Muscle layer of duodenum (tissue), 2 donors: ENCODE measurements around the gene PHLPP1.
A peak's percentile ranks its signal among the peaks of the same experiment; 100 is the strongest.

ENCODE experiments used
- H3K27ac ChIP-seq: one replicate; pipeline ENCODE4 v1.7.0; 2013; ENCODE audit warnings: mild to moderate bottlenecking, low read length
- H3K27me3 ChIP-seq: one replicate; pipeline ENCODE4 v1.7.0; 2013; ENCODE audit warnings: low read depth, mild to moderate bottlenecking, control low read depth, low read length
- H3K36me3 ChIP-seq, 2 donors: one replicate each; pipeline ENCODE4 v1.7.0; 2013; ENCODE audit warnings: low read length in 2 of 2, control low read depth in 1 of 2, mild to moderate bottlenecking in 1 of 2; ENCODE audit not compliant: insufficient read depth in 2 of 2, control insufficient read depth in 1 of 2
- H3K4me1 ChIP-seq, 2 donors: one replicate each; pipeline ENCODE4 v1.7.0; 2013; ENCODE audit warnings: low read length in 2 of 2, mild to moderate bottlenecking in 2 of 2, control low read depth in 1 of 2, moderate library complexity in 1 of 2; ENCODE audit not compliant: insufficient read depth in 2 of 2, control insufficient read depth in 1 of 2
- H3K4me3 ChIP-seq, 2 donors: one replicate each; pipeline ENCODE4 v1.7.0; 2013; ENCODE audit warnings: low read length in 2 of 2, low read depth in 1 of 2, mild to moderate bottlenecking in 1 of 2
- H3K9me3 ChIP-seq, 2 donors: one replicate each; pipeline ENCODE4 v1.7.0; 2013; ENCODE audit warnings: low read length in 2 of 2, control low read depth in 1 of 2, mild to moderate bottlenecking in 1 of 2; ENCODE audit not compliant: control insufficient read depth in 1 of 2
- donor health status: healthy.

The PHLPP1 gene

DNA sequence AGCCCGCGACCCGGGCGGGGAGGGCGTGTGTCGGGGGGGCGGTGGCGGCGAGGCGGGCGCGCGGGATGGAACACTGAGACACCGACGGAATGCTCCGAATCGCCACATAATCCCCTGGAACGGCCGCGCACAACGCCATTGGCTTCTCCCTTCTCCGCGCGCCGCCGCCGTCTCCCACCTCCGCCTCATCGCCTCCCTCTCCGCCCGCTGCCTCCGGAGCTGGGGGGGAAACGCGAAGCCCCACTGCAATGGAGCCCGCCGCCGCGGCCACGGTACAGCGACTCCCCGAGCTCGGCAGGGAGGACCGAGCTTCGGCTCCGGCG, at the start of gene PHLPP1:
PHLPP1 (plus strand) TSS at position 106 of the 323 bp plus-strand sequence; CDS start at position 249, 143 bp downstream.
- H3K27ac ChIP-seq = peak within 1 kb of the TSS; percentile 77
- H3K36me3 ChIP-seq = no peaks in the 10 kb centered on the region
- peaks cover 4 to 29% of the 10 kb centered on the region in 2 donors for H3K4me1 ChIP-seq

DNA sequence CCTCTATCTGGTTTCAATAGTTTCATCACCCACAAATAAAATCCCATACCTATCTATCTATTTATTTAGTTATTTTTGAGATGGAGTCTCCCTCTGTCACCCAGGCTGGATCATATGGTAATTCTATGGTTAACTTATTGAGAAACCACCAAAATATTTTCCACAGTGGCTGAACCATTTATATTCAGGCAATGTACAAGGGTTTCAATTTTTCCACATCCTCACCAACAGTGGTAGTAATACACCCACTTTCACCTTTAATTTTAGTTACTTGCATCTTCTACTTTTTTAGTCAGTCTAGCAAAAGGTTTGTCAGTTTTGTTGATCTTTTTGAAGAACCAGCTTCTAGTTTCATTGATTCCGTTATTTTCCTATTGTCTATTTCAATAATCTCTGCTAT, 46.1 kb upstream of the PHLPP1 start:
- H3K36me3 ChIP-seq = no peaks in the 10 kb centered on the region

More for the DNA sequence above, at the start of gene PHLPP1:
- Histone ChIP-seq H3K27me3 (no peaks in the 10 kb centered on the region), H3K9me3 (no peaks in the 10 kb centered on the region), H3K4me3 (peak within 1 kb of the TSS; percentile 47 to 82)

DNA sequence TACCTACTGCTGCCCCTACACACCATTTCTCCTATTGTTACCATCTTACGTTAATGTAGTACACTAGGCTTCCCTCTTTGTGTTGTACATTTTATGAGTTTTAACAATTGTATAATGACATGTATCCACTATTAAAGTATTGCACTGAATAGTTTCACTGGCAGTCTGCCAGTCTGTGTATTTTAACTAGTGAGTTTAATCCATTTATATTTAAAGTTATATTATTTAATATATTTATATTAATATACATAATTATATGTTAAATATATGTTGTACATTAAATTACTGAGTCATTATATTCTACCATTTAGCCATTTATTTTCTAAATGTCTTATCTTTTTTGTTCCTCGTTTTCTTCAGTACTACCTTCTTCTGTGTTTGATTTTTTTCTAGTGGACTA, 44.8 kb upstream of the PHLPP1 start:
- H3K4me3 ChIP-seq = no peak overlapping the region
- H3K27me3 ChIP-seq = no peaks in the 10 kb centered on the region
- H3K4me1 ChIP-seq = no peaks in the 10 kb centered on the region
- peaks cover 0 to 9% of the 10 kb centered on the region in 2 donors for H3K9me3 ChIP-seq
- H3K36me3 ChIP-seq = no peaks in the 10 kb centered on the region
- H3K27ac ChIP-seq = no peak overlapping the region

More for the DNA sequence above, 46.1 kb upstream of the PHLPP1 start:
- H3K27me3 ChIP-seq = no peaks in the 10 kb centered on the region
- H3K4me1 ChIP-seq = no peaks in the 10 kb centered on the region
- no peak overlapping the region for H3K27ac ChIP-seq
- peaks cover 0 to 9% of the 10 kb centered on the region in 2 donors for H3K9me3 ChIP-seq
- H3K4me3 ChIP-seq = no peak overlapping the region

DNA sequence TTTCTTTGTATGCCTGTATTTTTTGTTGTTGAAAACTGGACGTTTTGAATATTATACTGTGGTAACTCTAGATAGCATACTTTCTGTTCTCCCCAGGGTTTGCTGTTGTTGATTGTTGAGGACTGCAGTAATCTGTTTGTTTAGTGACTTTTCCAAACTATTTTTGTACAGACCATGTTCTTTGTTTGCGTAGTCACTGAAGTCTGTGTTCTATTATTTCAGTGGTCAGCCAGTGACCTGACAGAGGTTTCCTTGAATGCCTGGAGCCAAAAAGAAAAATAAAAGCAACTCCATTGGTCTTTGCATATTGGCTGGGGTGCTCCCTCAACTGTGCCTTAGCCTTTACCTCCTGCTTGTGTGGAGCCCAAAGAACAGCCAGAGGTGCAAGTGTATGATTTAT, 42.7 kb upstream of the PHLPP1 start:
- Histone ChIP-seq H3K4me3 (no peak overlapping the region), H3K4me1 (no peaks in the 10 kb centered on the region), H3K27me3 (no peaks in the 10 kb centered on the region), H3K27ac (no peak overlapping the region), H3K9me3 (peaks cover 0 to 9% of the 10 kb centered on the region in 2 donors), H3K36me3 (no peaks in the 10 kb centered on the region)

DNA sequence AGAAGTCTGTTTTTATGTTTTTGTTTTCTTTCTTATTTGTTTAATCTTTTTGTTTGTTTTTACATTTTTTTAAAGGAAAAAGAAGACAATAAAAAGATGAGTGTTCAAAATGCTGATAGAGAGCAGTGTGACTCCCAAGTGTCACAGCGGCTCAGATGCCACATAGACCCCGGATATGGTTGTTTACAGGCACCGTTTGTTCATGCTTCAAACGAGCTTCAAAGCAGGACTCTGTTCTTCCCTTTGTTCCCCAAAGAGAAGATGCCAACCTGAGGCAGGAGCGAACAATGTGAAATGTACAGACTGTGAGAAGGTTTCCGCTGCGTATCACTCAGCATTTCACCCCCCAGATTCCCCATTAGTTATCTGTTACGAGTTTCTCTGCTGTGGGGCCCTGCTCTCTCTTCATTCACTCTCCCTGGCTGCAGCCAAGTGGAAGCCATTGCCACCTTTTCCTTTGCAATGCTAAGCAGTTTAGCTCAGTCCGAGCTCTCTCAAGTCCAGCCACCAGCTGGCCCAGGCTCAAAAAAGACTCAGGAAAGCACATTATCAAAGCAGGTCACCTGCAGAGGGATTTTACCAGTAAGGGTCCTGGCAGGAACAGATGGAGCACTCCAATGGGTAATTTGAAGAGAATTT, 36.4 kb upstream of the PHLPP1 start:
- no peaks in the 10 kb centered on the region for H3K27me3 ChIP-seq
- no peak overlapping the region for H3K27ac ChIP-seq
- H3K4me3 ChIP-seq = no peak overlapping the region
- no peaks in the 10 kb centered on the region for H3K9me3 ChIP-seq
- H3K4me1 ChIP-seq = no peaks in the 10 kb centered on the region
- no peaks in the 10 kb centered on the region for H3K36me3 ChIP-seq

DNA sequence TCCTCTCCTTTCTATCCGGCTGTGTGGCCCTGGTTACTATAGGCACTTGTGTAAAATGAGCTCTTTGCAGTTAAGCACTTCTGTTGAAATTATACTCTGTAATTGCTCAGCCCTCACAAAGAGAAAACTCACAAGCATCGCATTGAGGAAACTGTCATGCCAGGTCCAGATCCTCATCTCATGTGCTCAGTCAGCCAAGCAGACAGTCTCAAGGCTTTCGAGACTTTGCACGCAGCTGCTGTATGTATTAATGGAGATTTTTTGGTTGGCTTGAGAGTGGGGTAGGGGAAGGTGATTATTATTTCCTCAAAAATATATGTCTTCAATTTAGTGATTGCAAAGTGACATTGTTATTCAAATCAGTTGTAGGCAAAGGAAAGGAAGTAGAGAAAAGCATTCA, 33.0 kb upstream of the PHLPP1 start:
- no peaks in the 10 kb centered on the region for H3K4me1 ChIP-seq
- no peak overlapping the region for H3K4me3 ChIP-seq
- H3K27ac ChIP-seq = no peak overlapping the region
- H3K36me3 ChIP-seq = no peaks in the 10 kb centered on the region
- H3K9me3 ChIP-seq = no peaks in the 10 kb centered on the region
- no peaks in the 10 kb centered on the region for H3K27me3 ChIP-seq

DNA sequence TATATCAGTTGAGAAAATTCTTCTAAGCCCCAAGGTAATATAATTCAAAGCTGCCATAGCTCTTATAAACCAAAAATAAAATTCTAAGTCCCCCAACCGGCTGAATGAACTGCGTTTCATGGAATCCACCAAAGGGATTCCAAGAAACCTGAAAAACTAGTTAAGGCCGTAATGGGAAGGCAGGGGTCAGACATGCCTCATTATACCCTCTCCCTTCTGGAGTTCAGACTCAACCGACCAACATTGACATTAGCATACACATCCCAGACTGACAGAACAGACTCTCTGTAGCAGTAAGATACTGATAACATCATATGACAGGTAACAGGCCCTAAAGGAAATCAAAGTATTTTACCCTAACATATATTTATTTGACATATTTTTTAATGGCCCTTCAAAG, 31.4 kb upstream of the PHLPP1 start:
- Histone ChIP-seq H3K27me3 (no peaks in the 10 kb centered on the region), H3K9me3 (peaks cover 8 to 9% of the 10 kb centered on the region in 2 donors), H3K27ac (no peak overlapping the region), H3K36me3 (no peaks in the 10 kb centered on the region), H3K4me1 (no peaks in the 10 kb centered on the region), H3K4me3 (no peak overlapping the region)

DNA sequence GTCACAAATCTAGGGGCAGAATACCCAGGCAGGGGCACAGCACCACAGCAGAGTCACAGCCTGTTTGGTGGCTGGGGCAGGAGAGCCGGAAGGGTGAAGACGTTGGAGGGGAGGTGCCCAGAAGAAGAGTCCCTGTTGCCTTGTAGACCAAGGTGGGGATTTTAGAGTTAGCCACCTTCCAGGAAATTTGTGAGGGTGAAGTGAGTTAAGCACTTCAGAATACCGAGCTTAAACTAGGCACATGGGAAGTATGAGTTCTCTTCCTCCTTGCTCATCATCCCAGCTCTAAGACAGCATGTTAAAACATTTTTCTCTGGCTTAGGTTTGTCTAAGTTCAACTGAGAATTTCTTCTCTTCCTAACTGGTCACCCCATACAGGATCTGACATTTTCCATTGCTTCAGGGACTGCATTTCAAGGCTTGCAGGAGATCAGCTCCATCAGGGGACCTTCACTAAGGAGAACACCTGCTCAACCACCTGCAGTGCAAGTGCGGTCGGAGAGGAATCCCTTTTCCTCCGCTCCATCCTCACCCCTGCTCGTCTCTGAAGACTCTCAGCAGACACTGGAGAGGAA, 26.5 kb upstream of the PHLPP1 start:
- Histone ChIP-seq H3K4me3 (no peak overlapping the region), H3K4me1 (no peaks in the 10 kb centered on the region), H3K27ac (no peak overlapping the region), H3K27me3 (no peaks in the 10 kb centered on the region), H3K9me3 (peaks cover 10 to 17% of the 10 kb centered on the region in 2 donors), H3K36me3 (no peaks in the 10 kb centered on the region)

DNA sequence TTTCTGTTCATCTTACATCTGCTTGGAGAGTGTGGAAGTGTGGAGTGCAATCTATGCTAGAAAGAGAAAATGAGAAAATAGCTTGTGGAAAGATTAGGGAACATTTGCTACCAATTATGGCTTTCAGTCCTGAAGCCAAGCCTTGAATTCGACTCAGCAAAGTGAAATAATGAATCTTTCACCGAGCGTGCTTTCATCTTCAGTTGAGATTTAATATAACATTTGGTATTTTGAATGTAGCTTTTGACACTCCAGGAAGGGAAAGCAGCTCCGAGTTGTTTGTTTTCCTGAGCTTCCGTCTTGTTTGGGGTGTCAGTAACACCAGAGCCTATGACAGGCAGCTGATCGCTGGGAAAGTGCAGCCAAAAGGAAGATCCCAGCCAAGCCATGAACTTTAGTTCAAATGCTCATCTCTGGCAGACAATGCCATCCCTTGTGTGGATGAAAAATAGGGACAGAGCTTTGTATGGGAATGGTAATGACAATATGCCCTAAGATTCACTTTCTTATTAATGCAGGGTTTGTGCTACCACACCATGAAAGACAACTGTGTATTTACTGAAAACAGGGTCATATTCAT, 25.0 kb upstream of the PHLPP1 start:
- H3K27ac ChIP-seq = no peak overlapping the region
- H3K36me3 ChIP-seq = no peaks in the 10 kb centered on the region
- H3K4me3 ChIP-seq = no peak overlapping the region
- no peaks in the 10 kb centered on the region for H3K4me1 ChIP-seq
- H3K27me3 ChIP-seq = no peaks in the 10 kb centered on the region
- peaks cover 10 to 17% of the 10 kb centered on the region in 2 donors for H3K9me3 ChIP-seq

DNA sequence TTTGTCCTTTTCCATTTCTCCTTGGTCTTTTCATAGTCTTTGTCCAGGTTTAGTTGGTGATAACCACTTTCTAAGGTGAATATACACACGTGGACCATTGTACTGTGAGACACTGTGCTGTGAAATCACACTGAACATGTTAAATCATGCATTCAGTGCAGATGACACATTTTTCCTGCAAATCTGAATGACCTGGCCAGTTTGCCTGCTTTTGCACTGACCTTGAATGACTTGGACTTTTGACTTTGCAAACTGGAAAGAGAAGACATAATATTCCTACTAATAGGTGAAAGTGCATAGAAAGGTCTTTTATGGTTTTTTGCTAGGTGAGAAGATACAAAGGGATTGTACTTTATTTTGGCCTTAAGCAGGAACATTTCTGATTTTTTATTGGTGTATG, 21.7 kb upstream of the PHLPP1 start:
- Histone ChIP-seq H3K9me3 (peaks cover 4 to 12% of the 10 kb centered on the region in 2 donors), H3K27me3 (no peaks in the 10 kb centered on the region), H3K4me3 (no peak overlapping the region), H3K36me3 (no peaks in the 10 kb centered on the region), H3K27ac (no peak overlapping the region), H3K4me1 (no peaks in the 10 kb centered on the region)

DNA sequence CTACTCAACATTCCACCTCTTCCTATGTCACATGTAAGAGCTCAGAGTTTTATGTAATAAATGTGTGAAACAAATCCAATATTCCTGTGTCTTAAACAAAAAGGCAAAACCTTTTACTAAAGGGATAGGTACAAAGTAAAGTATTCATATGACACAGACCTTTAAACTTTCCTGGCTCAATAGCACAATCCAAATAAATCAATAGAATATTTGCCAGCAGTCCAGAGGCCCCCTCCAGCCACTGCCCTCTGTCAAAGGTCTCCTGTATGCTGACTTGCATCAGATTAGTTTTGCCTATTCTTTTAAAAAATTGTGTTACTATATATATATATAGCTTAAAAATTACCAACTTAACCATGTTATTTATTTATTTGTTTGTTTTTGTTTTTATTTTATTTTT, 17.7 kb upstream of the PHLPP1 start:
- Histone ChIP-seq H3K9me3 (no peaks in the 10 kb centered on the region), H3K4me1 (no peaks in the 10 kb centered on the region), H3K27ac (no peak overlapping the region), H3K36me3 (no peaks in the 10 kb centered on the region), H3K4me3 (no peak overlapping the region), H3K27me3 (no peaks in the 10 kb centered on the region)

DNA sequence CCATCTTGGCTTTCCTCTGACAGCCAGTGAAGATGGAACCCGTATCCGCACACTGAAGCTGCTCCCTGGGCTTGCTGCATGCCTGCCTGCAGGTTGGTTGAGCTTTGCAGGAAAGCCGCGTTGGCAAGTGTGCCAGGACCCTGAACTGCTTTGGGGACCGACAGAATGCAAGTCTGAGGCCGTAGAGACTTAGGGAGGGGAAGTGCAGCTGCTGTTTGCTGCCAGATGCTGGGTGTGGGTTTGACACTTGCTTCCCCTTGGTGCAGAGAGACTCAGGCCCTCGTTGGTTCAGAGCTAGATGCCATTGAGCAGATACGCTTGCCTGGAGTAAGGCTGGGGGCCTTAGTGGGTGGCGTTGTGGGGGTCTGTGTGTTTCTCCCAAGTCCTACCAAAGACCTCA, 13.1 kb upstream of the PHLPP1 start:
- H3K27me3 ChIP-seq = no peaks in the 10 kb centered on the region
- H3K27ac ChIP-seq = no peak overlapping the region
- no peak overlapping the region for H3K4me3 ChIP-seq
- H3K36me3 ChIP-seq = no peaks in the 10 kb centered on the region
- H3K9me3 ChIP-seq = no peaks in the 10 kb centered on the region
- no peaks in the 10 kb centered on the region for H3K4me1 ChIP-seq
